ENCODE measurements around the gene IL27RA. TPM values are rescaled to one million over a fixed set of nuclear protein-coding genes. Genes with fewer than 3 reads are reported as not detected.

Gene IL27RA
- total and polyA plus RNA-seq, 7 donors, result 1.5 to 3.7 (median 2.8) TPM

GRCh38 chr19:14056741-14057356 is 25.3 kb downstream of the IL27RA start:
- Histone ChIP-seq H3K4me1 (no peaks in the 10 kb centered on the region), H3K27me3 (ENCODE audit: insufficient read depth in 3 of 3, low read length in 2 of 3) (peaks cover 0 to 40% (median 16%) of the 10 kb centered on the region in 3 donors), H3K4me3 (peak overlapping the region; percentile 42), H3K36me3 (ENCODE audit: insufficient read depth in 1 of 2, low read depth in 1 of 2) (no peaks in the 10 kb centered on the region), H3K27ac (no peak overlapping the region), H3K9me3 (no peaks in the 10 kb centered on the region)
- DNase-seq (no peak), ATAC-seq (no peak)
- WGBS, 3 donors, result 20 to 22% (median 22%) methylated on average over 19 of the region's 19 CpGs
- intact Hi-C loops (cut with DNase I), result no loop called here
- TF ChIP-seq CTCF (IDR thresholded peaks at IDR 0.05), result no peak

DNA sequence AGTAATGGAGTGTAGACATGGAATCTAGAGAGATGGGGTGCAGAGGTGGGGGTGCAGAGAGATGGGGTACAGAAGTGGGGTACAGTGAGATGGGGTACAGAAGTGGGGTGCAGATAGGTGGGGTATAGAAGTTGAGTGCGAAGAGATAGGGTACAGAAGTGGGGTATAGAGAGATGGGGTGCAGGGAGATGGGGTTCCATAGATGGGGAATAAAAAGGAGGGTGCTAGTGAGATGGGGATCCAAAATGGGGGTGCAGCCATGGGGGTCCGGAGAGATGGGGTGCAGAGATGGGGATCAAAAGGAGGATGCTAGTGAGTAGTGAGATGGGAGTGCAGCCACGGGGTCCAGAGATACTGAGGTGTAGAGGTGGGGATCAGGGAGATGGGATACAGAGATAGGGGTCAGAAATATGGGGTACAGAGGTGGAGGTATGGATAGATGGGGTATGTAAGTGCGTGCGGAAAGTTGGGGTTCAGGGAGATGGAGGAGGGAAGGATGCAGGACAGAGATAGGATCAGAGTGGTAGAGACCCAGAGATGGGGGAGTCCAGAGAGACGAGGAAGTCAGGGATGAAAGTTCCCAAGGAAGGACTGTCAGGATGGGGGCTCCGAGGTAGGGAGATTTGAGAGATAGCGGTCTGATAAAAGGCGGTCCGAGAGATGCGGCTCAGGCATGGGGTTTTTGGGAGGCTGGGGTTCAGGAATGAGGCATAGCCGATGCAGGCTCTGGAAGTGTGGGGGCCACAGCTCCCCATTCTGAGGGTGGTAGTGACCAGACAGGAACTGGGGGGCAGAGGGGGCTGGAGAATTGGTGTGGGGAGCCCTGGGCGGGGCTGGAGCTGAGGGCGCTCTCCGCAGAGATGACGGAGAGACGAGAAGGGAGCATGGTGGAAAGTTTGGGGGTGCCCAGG is 26.9 kb downstream of the IL27RA start:
- Histone ChIP-seq H3K9me3 (no peaks in the 10 kb centered on the region), H3K27ac (no peak overlapping the region), H3K27me3 (ENCODE audit: insufficient read depth in 3 of 3, low read length in 2 of 3) (peaks cover 0 to 43% (median 19%) of the 10 kb centered on the region in 3 donors), H3K36me3 (ENCODE audit: insufficient read depth in 1 of 2, low read depth in 1 of 2) (no peaks in the 10 kb centered on the region), H3K4me1 (no peaks in the 10 kb centered on the region), H3K4me3 (no peak overlapping the region)
- intact Hi-C loops (cut with DNase I), result no loop called here
- no peak for ATAC-seq
- DNase-seq, result no peak
- TF ChIP-seq CTCF (IDR thresholded peaks at IDR 0.05), result no peak
- 25 to 29% (median 28%) methylated on average over 16 to 17 of the region's 17 CpGs for WGBS, 3 donors

- WGBS, 3 donors, result 15 to 23% (median 22%) methylated on average over 13 to 15 of the region's 15 CpGs
- Histone ChIP-seq H3K27ac (no peak overlapping the region), H3K27me3 (ENCODE audit: insufficient read depth in 3 of 3, low read length in 2 of 3) (peaks cover 0 to 43% (median 19%) of the 10 kb centered on the region in 3 donors), H3K36me3 (ENCODE audit: insufficient read depth in 1 of 2, low read depth in 1 of 2) (no peaks in the 10 kb centered on the region), H3K4me1 (no peaks in the 10 kb centered on the region), H3K9me3 (no peaks in the 10 kb centered on the region), H3K4me3 (no peak overlapping the region)
- intact Hi-C loops (cut with DNase I), result no loop called here
- peak in 1 of 2 donors; percentile 24 for DNase-seq
- TF ChIP-seq CTCF (IDR thresholded peaks at IDR 0.05), result peak; percentile 49
- ATAC-seq, result peak in 1 of 4 donors; percentile 57
Observed at GRCh38 chr19:14059093-14059480, 27.5 kb downstream of the IL27RA start.

DNA sequence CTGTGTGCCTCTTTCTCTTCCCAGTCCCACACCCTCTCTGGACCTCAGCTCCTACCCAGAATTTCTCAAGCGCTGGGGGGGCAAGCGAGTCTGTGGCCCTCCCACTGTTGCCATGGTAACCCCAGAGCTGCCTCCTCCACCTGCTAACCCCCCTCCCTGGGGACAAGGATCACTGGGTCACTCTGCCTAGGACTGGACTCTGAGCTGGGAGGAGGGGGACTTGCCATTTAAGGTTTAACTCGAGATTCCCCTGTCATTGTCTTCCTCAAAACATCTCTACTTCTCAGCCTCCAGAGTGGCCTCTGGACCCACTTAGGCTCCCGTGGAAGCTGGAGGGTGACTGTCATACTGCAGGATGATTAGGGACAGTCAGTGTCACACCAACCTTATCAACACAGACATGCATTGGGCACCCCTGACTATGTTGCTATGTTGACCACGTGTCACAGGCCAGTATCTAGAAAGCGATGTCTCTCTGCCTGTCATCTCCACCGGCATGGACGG is 28.1 kb downstream of the IL27RA start:
- H3K36me3 ChIP-seq (ENCODE audit: insufficient read depth in 1 of 2, low read depth in 1 of 2), result no peaks in the 10 kb centered on the region
- WGBS, 3 donors, result 46 to 56% (median 52%) methylated on average over 8 of the region's 8 CpGs
- H3K4me3 ChIP-seq, result no peak overlapping the region
- intact Hi-C loops (cut with DNase I), result no loop called here
- H3K27ac ChIP-seq, result no peak overlapping the region
- ATAC-seq, result no peak
- no peaks in the 10 kb centered on the region for H3K9me3 ChIP-seq
- no peak for DNase-seq
- H3K27me3 ChIP-seq (ENCODE audit: insufficient read depth in 3 of 3, low read length in 2 of 3), result peaks cover 0 to 43% (median 19%) of the 10 kb centered on the region in 3 donors
- no peak for TF ChIP-seq CTCF (IDR thresholded peaks at IDR 0.05)
- no peaks in the 10 kb centered on the region for H3K4me1 ChIP-seq

Data from psoas muscle (tissue), 8 donors.